ENCODE data around the gene TAF15. TPM values are rescaled to one million over a fixed set of nuclear protein-coding genes. Genes with fewer than 3 reads are reported as not detected.
A peak's percentile ranks its signal among the peaks of the same experiment; 100 is the strongest.

The TAF15 gene
- total RNA-seq, 4 donors from 2014 or later, result 51.1 to 119 (median 90.1) TPM

DNA sequence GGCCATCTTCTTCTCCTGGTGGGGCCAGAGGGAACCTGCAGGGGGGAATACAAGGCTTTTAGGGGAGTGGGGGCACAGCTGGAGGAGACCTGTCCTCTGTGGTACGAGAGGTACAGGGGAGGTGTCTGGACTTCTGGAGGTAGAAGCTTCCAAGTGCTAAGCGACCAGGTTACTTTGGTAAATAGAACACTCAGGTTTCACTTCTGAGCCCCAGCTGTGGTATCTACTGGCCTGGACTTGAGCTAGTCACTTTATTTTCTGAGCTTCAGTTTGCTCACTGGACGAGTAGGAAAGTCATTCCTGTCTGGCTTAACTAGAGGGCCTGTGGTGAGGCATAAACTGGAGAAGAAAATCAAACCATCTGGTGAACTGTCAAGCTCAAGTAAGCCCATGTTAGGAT is 59.5 kb downstream of the TAF15 start, which contains the start of gene HEATR9:
Gene HEATR9, minus strand, starts transcription at position 155 of the 400 bp plus-strand sequence. Its CDS starts 149 bp downstream, at position 6.
- Histone ChIP-seq H3K4me3 (no peak within 1 kb of the TSS), H3K9me3 (no peaks in the 10 kb centered on the region), H3K27ac (no peak within 1 kb of the TSS), H3K4me1 (peaks cover 0 to 4% (median 0%) of the 10 kb centered on the region in 4 donors), H3K27me3 (no peaks in the 10 kb centered on the region), H3K36me3 (no peaks in the 10 kb centered on the region)
- no peak for DNase-seq
- TF ChIP-seq POLR2A (IDR thresholded peaks at IDR 0.05), result no peak
- TF ChIP-seq, protein P1, sequence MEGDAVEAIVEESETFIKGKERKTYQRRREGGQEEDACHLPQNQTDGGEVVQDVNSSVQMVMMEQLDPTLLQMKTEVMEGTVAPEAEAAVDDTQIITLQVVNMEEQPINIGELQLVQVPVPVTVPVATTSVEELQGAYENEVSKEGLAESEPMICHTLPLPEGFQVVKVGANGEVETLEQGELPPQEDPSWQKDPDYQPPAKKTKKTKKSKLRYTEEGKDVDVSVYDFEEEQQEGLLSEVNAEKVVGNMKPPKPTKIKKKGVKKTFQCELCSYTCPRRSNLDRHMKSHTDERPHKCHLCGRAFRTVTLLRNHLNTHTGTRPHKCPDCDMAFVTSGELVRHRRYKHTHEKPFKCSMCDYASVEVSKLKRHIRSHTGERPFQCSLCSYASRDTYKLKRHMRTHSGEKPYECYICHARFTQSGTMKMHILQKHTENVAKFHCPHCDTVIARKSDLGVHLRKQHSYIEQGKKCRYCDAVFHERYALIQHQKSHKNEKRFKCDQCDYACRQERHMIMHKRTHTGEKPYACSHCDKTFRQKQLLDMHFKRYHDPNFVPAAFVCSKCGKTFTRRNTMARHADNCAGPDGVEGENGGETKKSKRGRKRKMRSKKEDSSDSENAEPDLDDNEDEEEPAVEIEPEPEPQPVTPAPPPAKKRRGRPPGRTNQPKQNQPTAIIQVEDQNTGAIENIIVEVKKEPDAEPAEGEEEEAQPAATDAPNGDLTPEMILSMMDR (IDR thresholded peaks at IDR 0.05), result no peak

DNA sequence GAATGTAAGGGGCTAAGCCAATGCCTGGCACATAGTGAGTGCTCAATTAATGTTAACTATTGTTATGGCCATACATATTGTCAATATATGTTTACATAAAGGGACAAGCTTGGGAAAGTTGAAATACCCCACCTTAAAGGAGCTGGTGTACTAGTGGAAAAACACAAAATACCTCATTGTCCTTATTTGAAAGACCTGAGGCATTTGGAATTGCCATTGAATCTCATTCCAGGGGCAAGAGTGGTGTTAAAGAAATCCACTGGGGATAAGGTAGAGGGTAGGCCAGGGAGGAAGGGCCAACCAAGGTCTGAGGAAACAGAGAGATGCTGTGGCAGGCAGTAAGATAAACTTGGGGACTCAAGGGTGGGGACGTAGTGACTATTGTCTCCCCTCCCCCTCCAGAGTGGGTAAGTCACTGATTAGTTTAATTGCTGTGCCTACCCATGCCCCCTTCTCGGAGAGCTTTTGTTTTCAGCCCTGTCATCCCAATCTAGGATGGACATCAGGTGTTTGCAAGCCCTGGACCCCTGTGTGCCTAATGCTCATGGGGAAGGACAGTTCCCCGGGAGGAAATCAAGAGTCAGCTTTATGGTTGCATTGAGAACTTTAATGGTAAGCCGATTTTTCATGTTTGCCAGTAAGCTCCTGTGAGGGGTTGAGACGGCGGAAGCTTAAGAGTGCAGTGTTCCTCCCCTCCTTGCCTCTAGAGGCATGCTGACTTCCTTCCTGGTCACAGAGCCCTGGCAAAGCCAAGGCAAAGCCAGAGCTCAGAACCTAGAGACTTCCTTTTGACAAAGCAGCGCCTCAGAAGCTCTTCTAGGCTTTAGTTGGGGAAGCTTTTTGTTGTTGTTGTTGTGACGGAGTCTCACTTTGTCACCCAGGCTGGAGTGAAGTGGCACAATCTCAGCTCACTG is 61.9 kb downstream of the TAF15 start:
- no peak for DNase-seq
- TF ChIP-seq, protein P1 (IDR thresholded peaks at IDR 0.05), result no peak
- TF ChIP-seq POLR2A (IDR thresholded peaks at IDR 0.05), result no peak
- H3K4me1 ChIP-seq, result peaks cover 0 to 4% (median 0%) of the 10 kb centered on the region in 4 donors
- H3K9me3 ChIP-seq, result no peaks in the 10 kb centered on the region
- H3K27me3 ChIP-seq, result no peaks in the 10 kb centered on the region
- no peaks in the 10 kb centered on the region for H3K36me3 ChIP-seq
- H3K4me3 ChIP-seq, result no peak overlapping the region
- no peak overlapping the region for H3K27ac ChIP-seq

DNA sequence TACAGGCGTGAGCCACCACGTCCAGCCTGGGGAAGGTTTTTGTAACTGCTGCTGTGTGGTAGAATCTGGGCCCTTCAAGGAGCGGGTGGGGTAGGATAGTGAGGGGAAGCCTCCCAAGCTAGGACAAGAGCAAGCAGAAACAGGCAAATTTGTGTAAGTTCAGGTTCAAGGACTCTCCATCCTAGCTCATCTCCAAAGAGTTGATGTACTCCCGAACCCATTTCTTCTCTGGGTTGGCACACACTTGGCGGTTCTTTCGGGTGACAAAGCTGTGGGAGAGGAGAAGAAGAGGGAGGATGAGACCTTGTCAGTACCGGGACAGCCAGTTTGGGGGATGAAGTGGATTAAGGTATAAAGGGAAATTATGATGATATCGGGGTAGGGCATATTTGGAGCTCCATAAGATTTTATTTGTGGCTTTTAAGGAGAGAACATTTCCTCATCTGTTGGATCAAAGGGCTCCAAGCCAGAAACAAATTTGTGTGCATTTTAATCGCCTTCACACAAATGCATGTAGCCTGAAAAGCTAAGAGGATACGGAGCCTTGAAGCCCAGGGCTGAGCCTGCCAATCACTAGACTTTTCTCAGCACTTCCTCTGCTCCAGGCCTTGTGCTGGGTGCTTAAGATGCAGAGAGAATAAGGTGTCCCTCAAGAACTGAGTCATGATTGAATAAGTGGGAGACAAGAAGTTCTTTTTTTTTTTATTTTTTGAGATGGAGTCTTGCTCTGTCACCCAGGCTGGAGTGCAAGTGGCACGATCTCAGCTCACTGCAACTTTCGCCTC is 63.1 kb downstream of the TAF15 start:
- Histone ChIP-seq H3K27ac (no peak overlapping the region), H3K4me1 (peaks cover 0 to 4% (median 0%) of the 10 kb centered on the region in 4 donors), H3K27me3 (no peaks in the 10 kb centered on the region), H3K36me3 (no peaks in the 10 kb centered on the region), H3K4me3 (no peak overlapping the region), H3K9me3 (no peaks in the 10 kb centered on the region)
- TF ChIP-seq, protein P1 (IDR thresholded peaks at IDR 0.05), result no peak
- no peak for TF ChIP-seq POLR2A (IDR thresholded peaks at IDR 0.05)
- DNase-seq, result no peak

DNA sequence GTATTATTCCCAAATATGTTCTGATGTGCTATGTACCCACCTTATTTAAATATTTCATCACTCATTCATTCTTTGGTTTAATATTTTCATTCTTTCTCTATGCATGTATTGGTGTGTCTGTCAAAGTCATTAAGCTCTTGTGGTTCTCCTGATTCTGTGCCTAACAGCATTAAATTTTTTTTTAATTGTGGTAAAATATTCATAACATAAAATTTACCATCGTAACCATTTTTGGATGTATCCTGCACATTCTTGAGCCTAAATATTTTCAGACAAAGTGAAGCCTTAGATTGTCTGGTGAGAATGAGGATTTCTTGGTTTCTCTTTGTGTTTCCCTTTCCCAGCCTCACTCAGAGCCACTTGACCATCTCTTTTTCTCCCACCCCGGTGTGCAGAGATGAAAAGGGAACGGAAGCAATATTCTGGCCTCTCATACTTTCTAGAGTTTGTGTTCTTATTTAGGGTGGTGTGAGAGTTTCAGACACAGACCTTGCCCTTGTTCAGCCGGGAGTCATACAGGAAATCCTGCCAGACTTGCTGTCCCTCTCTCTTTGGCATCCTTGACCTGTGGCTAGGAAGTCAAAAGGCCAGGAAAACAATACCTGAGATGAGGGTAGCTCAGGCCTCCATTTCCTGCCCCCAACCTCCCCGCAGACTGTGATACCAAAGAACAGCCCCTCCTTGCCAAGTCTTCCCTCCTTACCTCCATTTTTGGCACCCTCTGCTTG is 66.0 kb downstream of the TAF15 start:
- Histone ChIP-seq H3K4me3 (no peak overlapping the region), H3K9me3 (no peaks in the 10 kb centered on the region), H3K4me1 (peaks cover 0 to 4% (median 0%) of the 10 kb centered on the region in 4 donors), H3K36me3 (no peaks in the 10 kb centered on the region), H3K27ac (peak overlapping the region in 2 of 4 donors; percentile 3 to 45), H3K27me3 (no peaks in the 10 kb centered on the region)
- DNase-seq, result peak in 1 of 3 donors; percentile 53
- TF ChIP-seq POLR2A (IDR thresholded peaks at IDR 0.05), result no peak
- TF ChIP-seq, protein P1 (IDR thresholded peaks at IDR 0.05), result no peak

DNA sequence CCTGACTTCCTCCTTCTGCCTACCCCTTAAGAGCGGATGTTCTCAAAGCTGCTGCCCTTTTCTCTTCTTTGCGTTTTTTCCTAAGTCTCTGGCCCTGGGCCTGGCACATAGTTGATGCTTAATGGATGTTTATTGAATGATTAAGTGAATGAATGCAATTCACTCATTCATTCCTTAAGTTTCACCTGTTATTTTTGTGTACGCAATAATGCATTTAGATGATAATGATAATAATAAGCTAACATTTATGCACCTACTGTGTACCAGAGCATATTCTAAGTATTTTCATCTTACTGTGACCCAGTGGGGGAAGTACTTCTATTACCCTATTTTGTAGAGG is 66.5 kb downstream of the TAF15 start:
- H3K9me3 ChIP-seq, result no peaks in the 10 kb centered on the region
- peaks cover 0 to 4% (median 0%) of the 10 kb centered on the region in 4 donors for H3K4me1 ChIP-seq
- no peak overlapping the region for H3K4me3 ChIP-seq
- no peak for DNase-seq
- H3K36me3 ChIP-seq, result no peaks in the 10 kb centered on the region
- H3K27ac ChIP-seq, result peak overlapping the region in 3 of 4 donors; percentile 5 to 45 (median 7)
- H3K27me3 ChIP-seq, result no peaks in the 10 kb centered on the region
- TF ChIP-seq POLR2A (IDR thresholded peaks at IDR 0.05), result no peak
- TF ChIP-seq, protein P1 (IDR thresholded peaks at IDR 0.05), result no peak

Measured in Peyer's patch (tissue), 4 donors.